Central memory CD8-positive, alpha-beta T cell (primary cell): Measurements from ENCODE around the gene CCNO.

Experiments
- ATAC-seq: fragments of 150-1000 bp; cut with Tn5 transposase; replicated peaks from 2 replicates; pipeline ENCODE4 v1.10.0; 2022; ENCODE audit warnings: mild to moderate bottlenecking, moderate FRiP score, moderate number of reproducible peaks; ENCODE audit not compliant: poor library complexity, severe bottlenecking; ENCODE audit errors: extremely low read depth
- DNase-seq, 2 donors: peaks; one replicate each; pipeline ENCODE4 v3.0.0; 2021; ENCODE audit warnings: low spot score in 2 of 2
- H3K27ac Mint-ChIP-seq: one replicate; pipeline ENCODE4 v1.8.0; 2022; ENCODE audit warnings: low read depth, mild to moderate bottlenecking, moderate library complexity, mixed read lengths
- H3K27me3 Mint-ChIP-seq: one replicate; pipeline ENCODE4 v1.8.0; 2022; ENCODE audit warnings: mixed read lengths
- H3K36me3 Mint-ChIP-seq: one replicate; pipeline ENCODE4 v1.8.0; 2022; ENCODE audit warnings: mild to moderate bottlenecking, moderate library complexity, mixed read lengths; ENCODE audit not compliant: insufficient read depth
- H3K4me1 Mint-ChIP-seq: one replicate; pipeline ENCODE4 v1.8.0; 2022; ENCODE audit warnings: mixed read lengths
- H3K4me3 Mint-ChIP-seq: one replicate; pipeline ENCODE4 v1.8.0; 2022; ENCODE audit warnings: mild to moderate bottlenecking, moderate library complexity, mixed read lengths
- H3K9me3 Mint-ChIP-seq: one replicate; pipeline ENCODE4 v1.8.0; 2022; ENCODE audit warnings: mixed read lengths

CCNO gene

GRCh38 chr5:55230086-55230629 is 3.2 kb downstream of the CCNO start:
- Mint-ChIP-seq H3K9me3 (no peaks in the 10 kb centered on the region), H3K36me3 (peaks cover 4% of the 10 kb centered on the region), H3K27me3 (peaks cover 85% of the 10 kb centered on the region), H3K27ac (no peak overlapping the region), H3K4me1 (peaks cover 42% of the 10 kb centered on the region), H3K4me3 (no peak overlapping the region)
- no peak for DNase-seq
- no peak for ATAC-seq

- Mint-ChIP-seq H3K36me3 (peaks cover 6% of the 10 kb centered on the region), H3K9me3 (no peaks in the 10 kb centered on the region), H3K27me3 (peaks cover 92% of the 10 kb centered on the region), H3K4me3 (peak overlapping the region; percentile 72), H3K4me1 (peaks cover 37% of the 10 kb centered on the region), H3K27ac (no peak overlapping the region)
- DNase-seq (no peak), ATAC-seq (no peak)
Measured at GRCh38 chr5:55227664-55228430, 5.6 kb downstream of the CCNO start.

- Mint-ChIP-seq H3K9me3 (no peaks in the 10 kb centered on the region), H3K4me3 (peak within 1 kb of the TSS; percentile 72)
Measured at GRCh38 chr5:55226934-55227663, 6.3 kb downstream of the CCNO start, which contains the start of gene MCIDAS. TSS of gene MCIDAS (minus strand) at chr5:55227315. CDS start at chr5:55227138, 177 bp downstream.

GRCh38 chr5:55226027-55226933 is 7.1 kb downstream of the CCNO start:
- Mint-ChIP-seq H3K27me3 (peaks cover 92% of the 10 kb centered on the region), H3K36me3 (peaks cover 8% of the 10 kb centered on the region), H3K9me3 (no peaks in the 10 kb centered on the region), H3K4me3 (peak overlapping the region; percentile 72), H3K27ac (no peak overlapping the region), H3K4me1 (peaks cover 32% of the 10 kb centered on the region)
- DNase-seq, result no peak
- ATAC-seq, result peak; percentile 61

More at GRCh38 chr5:55226934-55227663, 6.3 kb downstream of the CCNO start, which contains the start of gene MCIDAS:
- Mint-ChIP-seq H3K36me3 (peaks cover 8% of the 10 kb centered on the region), H3K27ac (no peak within 1 kb of the TSS), H3K4me1 (peaks cover 38% of the 10 kb centered on the region), H3K27me3 (peaks cover 92% of the 10 kb centered on the region)
- no peak for DNase-seq
- peak; percentile 39 for ATAC-seq

GRCh38 chr5:55225346-55225745 is 8.1 kb downstream of the CCNO start:
- ATAC-seq, result no peak
- peaks cover 8% of the 10 kb centered on the region for H3K36me3 Mint-ChIP-seq
- peaks cover 26% of the 10 kb centered on the region for H3K4me1 Mint-ChIP-seq
- no peak for DNase-seq
- H3K27ac Mint-ChIP-seq, result no peak overlapping the region
- no peaks in the 10 kb centered on the region for H3K9me3 Mint-ChIP-seq
- peaks cover 92% of the 10 kb centered on the region for H3K27me3 Mint-ChIP-seq
- peak overlapping the region; percentile 72 for H3K4me3 Mint-ChIP-seq

- DNase-seq, result no peak
- no peak for ATAC-seq
- H3K36me3 Mint-ChIP-seq, result peaks cover 8% of the 10 kb centered on the region
- H3K27ac Mint-ChIP-seq, result no peak overlapping the region
- peaks cover 90% of the 10 kb centered on the region for H3K27me3 Mint-ChIP-seq
- H3K9me3 Mint-ChIP-seq, result no peaks in the 10 kb centered on the region
- H3K4me1 Mint-ChIP-seq, result peaks cover 26% of the 10 kb centered on the region
- H3K4me3 Mint-ChIP-seq, result no peak overlapping the region
Measured at GRCh38 chr5:55223812-55224240, 9.6 kb downstream of the CCNO start.

- Mint-ChIP-seq H3K27ac (no peak overlapping the region), H3K36me3 (peaks cover 8% of the 10 kb centered on the region), H3K9me3 (no peaks in the 10 kb centered on the region), H3K27me3 (peaks cover 90% of the 10 kb centered on the region), H3K4me3 (no peak overlapping the region), H3K4me1 (peaks cover 26% of the 10 kb centered on the region)
- no peak for DNase-seq
- no peak for ATAC-seq
Measured at GRCh38 chr5:55222985-55223811, 10.2 kb downstream of the CCNO start.

GRCh38 chr5:55222092-55222984 is 11.1 kb downstream of the CCNO start:
- no peaks in the 10 kb centered on the region for H3K9me3 Mint-ChIP-seq

GRCh38 chr5:55220433-55221185 is 12.8 kb downstream of the CCNO start:
- Mint-ChIP-seq H3K27ac (no peak overlapping the region), H3K27me3 (peaks cover 79% of the 10 kb centered on the region), H3K36me3 (peaks cover 5% of the 10 kb centered on the region), H3K4me3 (peak overlapping the region; percentile 55), H3K4me1 (peaks cover 11% of the 10 kb centered on the region), H3K9me3 (no peaks in the 10 kb centered on the region)
- no peak for DNase-seq
- peak; percentile 32 for ATAC-seq

More at GRCh38 chr5:55222092-55222984, 11.1 kb downstream of the CCNO start:
- H3K4me1 Mint-ChIP-seq, result peaks cover 20% of the 10 kb centered on the region
- no peak overlapping the region for H3K27ac Mint-ChIP-seq
- H3K27me3 Mint-ChIP-seq, result peaks cover 88% of the 10 kb centered on the region
- DNase-seq, result no peak
- no peak overlapping the region for H3K4me3 Mint-ChIP-seq
- no peak for ATAC-seq
- peaks cover 8% of the 10 kb centered on the region for H3K36me3 Mint-ChIP-seq

GRCh38 chr5:55219770-55220169 is 13.6 kb downstream of the CCNO start:
- H3K36me3 Mint-ChIP-seq, result peaks cover 5% of the 10 kb centered on the region
- no peak overlapping the region for H3K27ac Mint-ChIP-seq
- peak overlapping the region; percentile 55 for H3K4me3 Mint-ChIP-seq
- ATAC-seq (no peak), DNase-seq (no peak)
- no peaks in the 10 kb centered on the region for H3K9me3 Mint-ChIP-seq
- H3K27me3 Mint-ChIP-seq, result peaks cover 70% of the 10 kb centered on the region
- peaks cover 10% of the 10 kb centered on the region for H3K4me1 Mint-ChIP-seq
